ENCODE results near the gene ARID1B. TPM values are rescaled to one million over a fixed set of nuclear protein-coding genes. Genes with fewer than 3 reads are reported as not detected.
"Not testable (repeated sequence)": the region's sequence is repeated elsewhere in the genome, so short reads cannot be mapped to it uniquely, and the experiment has no call there.

Gene ARID1B
- total and polyA plus RNA-seq, 2 experiments from 2014 or later, result 32.9 to 67.0 TPM

- Histone ChIP-seq H4K20me1 (ENCODE audit: insufficient read depth, poor library complexity, severe bottlenecking) (peaks cover 62% of the 10 kb centered on the region), H3K36me3 (replicated peaks; ENCODE audit: insufficient read depth, low read depth) (no peaks in the 10 kb centered on the region), H3K4me2 (no peak overlapping the region), H3K27me3 (no peaks in the 10 kb centered on the region), H3K4me1 (ENCODE audit: insufficient read depth) (peaks cover 29% of the 10 kb centered on the region), H2AFZ (no peak overlapping the region), H3K79me2 (peaks cover 95% of the 10 kb centered on the region), H3K4me3 (no peak overlapping the region), H3K9me3 (ENCODE audit: low read depth) (no peaks in the 10 kb centered on the region), H3K9me2 (replicated peaks; ENCODE audit: insufficient read depth) (no peaks in the 10 kb centered on the region), H3K27ac (no peak overlapping the region)
- TF ChIP-seq EZH2 (IDR thresholded peaks at IDR 0.05; ENCODE audit: borderline replicate concordance) (no peak), EZH2phosphoT487 (IDR thresholded peaks at IDR 0.05; ENCODE audit: low read depth, severe bottlenecking, unreplicated experiment) (no peak), CTCF (IDR thresholded peaks at IDR 0.05; ENCODE audit: poor library complexity) (no peak)
- 100% methylated on average over 2 of the region's 2 CpGs for WGBS (ENCODE audit: low lambda C conversion rate, missing lambda C conversion rate)
- DNase-seq (ENCODE audit: low spot score), result no peak
Measured at GRCh38 chr6:156942266-156942665, 165.1 kb downstream of the ARID1B start.

- peaks cover 96% of the 10 kb centered on the region for H3K79me2 ChIP-seq
- peaks cover 29% of the 10 kb centered on the region for H3K4me1 ChIP-seq (ENCODE audit: insufficient read depth)
- no peaks in the 10 kb centered on the region for H3K27me3 ChIP-seq
- H3K9me3 ChIP-seq (ENCODE audit: low read depth), result no peaks in the 10 kb centered on the region
- no peak overlapping the region for H3K27ac ChIP-seq
- no peak overlapping the region for H3K4me2 ChIP-seq
- no peak for DNase-seq (ENCODE audit: low spot score)
- H3K4me3 ChIP-seq, result no peak overlapping the region
- H3K36me3 ChIP-seq (replicated peaks; ENCODE audit: insufficient read depth, low read depth), result no peaks in the 10 kb centered on the region
- H3K9me2 ChIP-seq (replicated peaks; ENCODE audit: insufficient read depth), result no peaks in the 10 kb centered on the region
- H4K20me1 ChIP-seq (ENCODE audit: insufficient read depth, poor library complexity, severe bottlenecking), result peaks cover 66% of the 10 kb centered on the region
- H2AFZ ChIP-seq, result no peak overlapping the region
- TF ChIP-seq EZH2 (IDR thresholded peaks at IDR 0.05; ENCODE audit: borderline replicate concordance), result no peak
- no peak for TF ChIP-seq CTCF (IDR thresholded peaks at IDR 0.05; ENCODE audit: poor library complexity)
- no peak for TF ChIP-seq EZH2phosphoT487 (IDR thresholded peaks at IDR 0.05; ENCODE audit: low read depth, severe bottlenecking, unreplicated experiment)
- 75% methylated on average over 6 of the region's 6 CpGs for WGBS (ENCODE audit: low lambda C conversion rate, missing lambda C conversion rate)
Measured at GRCh38 chr6:156943166-156943565, 166.0 kb downstream of the ARID1B start.

- Histone ChIP-seq H3K36me3 (replicated peaks; ENCODE audit: insufficient read depth, low read depth) (no peaks in the 10 kb centered on the region), H2AFZ (no peak overlapping the region), H3K9me3 (ENCODE audit: low read depth) (no peaks in the 10 kb centered on the region), H3K9me2 (replicated peaks; ENCODE audit: insufficient read depth) (no peaks in the 10 kb centered on the region), H3K27me3 (no peaks in the 10 kb centered on the region), H3K79me2 (peaks cover 96% of the 10 kb centered on the region), H4K20me1 (ENCODE audit: insufficient read depth, poor library complexity, severe bottlenecking) (peaks cover 60% of the 10 kb centered on the region), H3K27ac (no peak overlapping the region), H3K4me1 (ENCODE audit: insufficient read depth) (peaks cover 24% of the 10 kb centered on the region), H3K4me3 (no peak overlapping the region), H3K4me2 (no peak overlapping the region)
- DNase-seq (ENCODE audit: low spot score), result no peak
- WGBS (ENCODE audit: low lambda C conversion rate, missing lambda C conversion rate), result 88% methylated on average over 4 of the region's 4 CpGs
- TF ChIP-seq CTCF (IDR thresholded peaks at IDR 0.05; ENCODE audit: poor library complexity) (no peak), EZH2phosphoT487 (IDR thresholded peaks at IDR 0.05; ENCODE audit: low read depth, severe bottlenecking, unreplicated experiment) (no peak), EZH2 (IDR thresholded peaks at IDR 0.05; ENCODE audit: borderline replicate concordance) (no peak)
Measured at GRCh38 chr6:156943816-156944215, 166.6 kb downstream of the ARID1B start.

- Histone ChIP-seq H3K4me2 (no peak overlapping the region), H3K79me2 (peaks cover 94% of the 10 kb centered on the region), H4K20me1 (ENCODE audit: insufficient read depth, poor library complexity, severe bottlenecking) (peaks cover 59% of the 10 kb centered on the region), H3K9me3 (ENCODE audit: low read depth) (no peaks in the 10 kb centered on the region), H3K27me3 (no peaks in the 10 kb centered on the region), H3K27ac (no peak overlapping the region), H3K4me3 (no peak overlapping the region), H3K4me1 (ENCODE audit: insufficient read depth) (peaks cover 25% of the 10 kb centered on the region), H3K36me3 (replicated peaks; ENCODE audit: insufficient read depth, low read depth) (no peaks in the 10 kb centered on the region), H2AFZ (no peak overlapping the region), H3K9me2 (replicated peaks; ENCODE audit: insufficient read depth) (no peaks in the 10 kb centered on the region)
- 66% methylated on average over 6 of the region's 6 CpGs for WGBS (ENCODE audit: low lambda C conversion rate, missing lambda C conversion rate)
- no peak for DNase-seq (ENCODE audit: low spot score)
- TF ChIP-seq EZH2 (IDR thresholded peaks at IDR 0.05; ENCODE audit: borderline replicate concordance), result no peak
- TF ChIP-seq CTCF (IDR thresholded peaks at IDR 0.05; ENCODE audit: poor library complexity), result no peak
- no peak for TF ChIP-seq EZH2phosphoT487 (IDR thresholded peaks at IDR 0.05; ENCODE audit: low read depth, severe bottlenecking, unreplicated experiment)
Measured at GRCh38 chr6:156944412-156944811, 167.2 kb downstream of the ARID1B start.

- H2AFZ ChIP-seq; H3K27me3 ChIP-seq; H3K9me2 ChIP-seq (replicated peaks; ENCODE audit: insufficient read depth); H3K9me3 ChIP-seq (ENCODE audit: low read depth); H3K36me3 ChIP-seq (replicated peaks; ENCODE audit: insufficient read depth, low read depth); H3K27ac ChIP-seq; H3K4me2 ChIP-seq; H3K4me3 ChIP-seq; DNase-seq (ENCODE audit: low spot score): not testable (repeated sequence)
- H3K79me2 ChIP-seq, result peaks cover 94% of the 10 kb centered on the region
- H3K4me1 ChIP-seq (ENCODE audit: insufficient read depth), result peaks cover 18% of the 10 kb centered on the region
- H4K20me1 ChIP-seq (ENCODE audit: insufficient read depth, poor library complexity, severe bottlenecking), result peaks cover 58% of the 10 kb centered on the region
- WGBS (ENCODE audit: low lambda C conversion rate, missing lambda C conversion rate), result 96% methylated on average over 6 of the region's 6 CpGs
Measured at GRCh38 chr6:156945789-156946172, 168.6 kb downstream of the ARID1B start.
